Endodermal cell (in vitro differentiated cells): ENCODE results near the gene EFCAB8. TPM values are rescaled to one million over a fixed set of nuclear protein-coding genes. Genes with fewer than 3 reads are reported as not detected.
A peak's percentile ranks its signal among the peaks of the same experiment; 100 is the strongest.

Source experiments
- DNase-seq: peaks from one replicate; pipeline ENCODE4 v3.0.0-alpha.2; 2017
- H3K27ac ChIP-seq: 2 replicates; pipeline ENCODE4 v1.5.1; 2013; ENCODE audit warnings: mild to moderate bottlenecking, low read depth, low read length, moderate library complexity
- H3K27me3 ChIP-seq: 2 replicates; pipeline ENCODE4 v1.6.1; 2013; ENCODE audit warnings: mild to moderate bottlenecking, low read length, moderate library complexity; ENCODE audit not compliant: insufficient read depth, control insufficient read depth, poor library complexity, severe bottlenecking
- H3K36me3 ChIP-seq: 2 replicates; pipeline ENCODE4 v1.7.0; 2013; ENCODE audit warnings: mild to moderate bottlenecking, low read length, moderate library complexity; ENCODE audit not compliant: control insufficient read depth, insufficient read depth
- H3K4me1 ChIP-seq: one replicate; pipeline ENCODE4 v1.7.0; 2013; ENCODE audit warnings: low read length; ENCODE audit not compliant: control insufficient read depth, insufficient read depth
- H3K4me3 ChIP-seq: 2 replicates; pipeline ENCODE4 v1.5.1; 2013; ENCODE audit warnings: mild to moderate bottlenecking, low read length, moderate library complexity
- H3K9ac ChIP-seq: 2 replicates; pipeline ENCODE4 v1.6.1; 2013; ENCODE audit warnings: mild to moderate bottlenecking, low read length, moderate library complexity; ENCODE audit not compliant: poor library complexity, severe bottlenecking; ENCODE audit errors: extremely low read depth
- H3K9me3 ChIP-seq: 2 replicates; pipeline ENCODE4 v1.6.1; 2013; ENCODE audit warnings: mild to moderate bottlenecking, low read length, moderate library complexity; ENCODE audit not compliant: control insufficient read depth
- H3K27ac Mint-ChIP-seq: 2 replicates; pipeline ENCODE4 v1.8.0; 2020; ENCODE audit warnings: mixed read lengths
- H3K27me3 Mint-ChIP-seq: 2 replicates; pipeline ENCODE4 v1.8.0; 2021; ENCODE audit warnings: mild to moderate bottlenecking, mixed read lengths; ENCODE audit not compliant: insufficient read depth
- H3K36me3 Mint-ChIP-seq: 2 replicates; pipeline ENCODE4 v1.8.0; 2020; ENCODE audit warnings: low read depth, mixed read lengths
- H3K4me1 Mint-ChIP-seq: 2 replicates; pipeline ENCODE4 v1.8.0; 2020; ENCODE audit warnings: mixed read lengths
- H3K4me3 Mint-ChIP-seq: 2 replicates; pipeline ENCODE4 v1.8.0; 2020; ENCODE audit warnings: mild to moderate bottlenecking, moderate library complexity, mixed read lengths
- H3K9me3 Mint-ChIP-seq: 2 replicates; pipeline ENCODE4 v1.8.0; 2020; ENCODE audit warnings: mild to moderate bottlenecking, mixed read lengths
- CTCF ChIP-seq: fragments of 200-600 bp; sonication (generic); conservative IDR thresholded peaks from 2 replicates; pipeline ENCODE4 v1.5.0; 2021; ENCODE audit warnings: antibody characterized with exemption, mild to moderate bottlenecking
- WGBS, 2 experiments: methylation state at CpG; one replicate each; pipeline versions ENCODE4 v1.1.5 to v1.1.7; 2013; ENCODE audit warnings: missing lambda C conversion rate in 2 of 2, mixed read lengths in 1 of 2; ENCODE audit not compliant: insufficient coverage in 1 of 2, insufficient read length in 1 of 2; 5-methylcytosine and 5-hydroxymethylcytosine counted together
- total RNA-seq, 2 donors: library from RNA; stranded (reverse); fragmentation: NEBNext Ultra II Directional in 1 of 2; extraction: Animal tissue kit (Norgen Biotek cat#: 25700) in 1 of 2; gene quantifications; 2 replicates in 1 of 2; 3 replicates in 1 of 2; pipeline ENCODE4 v1.2.1, GENCODE V29; 2021

EFCAB8 gene
- total RNA-seq, 2 donors from 2014 or later, result 0.44 to 1.0 TPM

GRCh38 chr20:32845786-32846185, 12.9 kb upstream of the EFCAB8 start:
- no peak overlapping the region for H3K27ac ChIP-seq
- H3K9me3 ChIP-seq, result no peaks in the 10 kb centered on the region
- TF ChIP-seq CTCF, result no peak
- Mint-ChIP-seq H3K36me3 (peaks cover 79% of the 10 kb centered on the region), H3K4me1 (peaks cover 7% of the 10 kb centered on the region), H3K27me3 (no peaks in the 10 kb centered on the region), H3K9me3 (no peaks in the 10 kb centered on the region), H3K4me3 (no peak overlapping the region), H3K27ac (no peak overlapping the region)
- H3K9ac ChIP-seq, result no peak overlapping the region
- no peaks in the 10 kb centered on the region for H3K27me3 ChIP-seq
- WGBS, 2 experiments, result 82 to 89% methylated on average over 2 of the region's 2 CpGs
- H3K36me3 ChIP-seq, result peaks cover 90% of the 10 kb centered on the region
- H3K4me1 ChIP-seq, result no peaks in the 10 kb centered on the region
- no peak for DNase-seq
- H3K4me3 ChIP-seq, result no peak overlapping the region

DNA sequence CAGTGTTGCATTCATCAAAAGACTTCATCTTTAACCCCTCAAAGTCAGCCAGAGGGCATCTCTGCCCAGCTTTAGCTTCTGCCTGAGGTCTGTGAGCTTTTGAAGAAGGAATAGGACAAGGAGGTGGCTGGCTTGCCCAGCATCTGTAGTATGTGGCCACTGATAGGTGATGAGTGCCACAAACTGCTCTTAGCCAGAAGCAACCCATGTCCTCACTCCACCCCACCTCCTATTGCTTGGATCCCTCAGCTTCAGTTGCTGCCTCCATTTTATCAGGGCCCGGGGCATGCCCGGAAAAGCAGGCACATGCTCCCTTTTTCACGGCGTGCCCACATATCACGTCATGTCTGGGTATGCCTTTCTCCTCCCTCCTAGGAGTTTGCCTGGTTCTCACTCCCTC, 11.9 kb upstream of the EFCAB8 start:
- no peak overlapping the region for H3K4me3 Mint-ChIP-seq
- Histone ChIP-seq H3K27ac (no peak overlapping the region), H3K4me1 (no peaks in the 10 kb centered on the region), H3K27me3 (no peaks in the 10 kb centered on the region), H3K9ac (no peak overlapping the region), H3K9me3 (no peaks in the 10 kb centered on the region), H3K36me3 (peaks cover 91% of the 10 kb centered on the region), H3K4me3 (no peak overlapping the region)
- TF ChIP-seq CTCF, result no peak
- DNase-seq, result no peak
- no peaks in the 10 kb centered on the region for H3K9me3 Mint-ChIP-seq
- H3K27ac Mint-ChIP-seq, result no peak overlapping the region
- H3K27me3 Mint-ChIP-seq, result no peaks in the 10 kb centered on the region
- H3K4me1 Mint-ChIP-seq, result peaks cover 7% of the 10 kb centered on the region
- H3K36me3 Mint-ChIP-seq, result peaks cover 81% of the 10 kb centered on the region
- WGBS, 2 experiments, result 94 to 98% methylated on average over 5 of the region's 5 CpGs

- H3K27ac Mint-ChIP-seq, result peak overlapping the region; percentile 11
- H3K27me3 Mint-ChIP-seq, result no peaks in the 10 kb centered on the region
- TF ChIP-seq CTCF, result peak; percentile 12
- no peak for DNase-seq
- H3K4me1 ChIP-seq, result no peaks in the 10 kb centered on the region
- no peak overlapping the region for H3K9ac ChIP-seq
- no peak overlapping the region for H3K4me3 ChIP-seq
- no peak overlapping the region for H3K4me3 Mint-ChIP-seq
- WGBS, 2 experiments, result 90 to 93% methylated on average over 3 to 5 of the region's 5 CpGs
- H3K9me3 ChIP-seq, result no peaks in the 10 kb centered on the region
- peaks cover 81% of the 10 kb centered on the region for H3K36me3 Mint-ChIP-seq
- peaks cover 93% of the 10 kb centered on the region for H3K36me3 ChIP-seq
- H3K27me3 ChIP-seq, result no peaks in the 10 kb centered on the region
- no peaks in the 10 kb centered on the region for H3K9me3 Mint-ChIP-seq
- peaks cover 4% of the 10 kb centered on the region for H3K4me1 Mint-ChIP-seq
- H3K27ac ChIP-seq, result no peak overlapping the region
These were observed 10.8 kb upstream of the EFCAB8 start for GRCh38 chr20:32847964-32848363.
